Activated naive CD4-positive, alpha-beta T cell treated with anti-CD3 and anti-CD28 coated beads for 36 hours (primary cell): ENCODE measurements around the gene PROK1. TPM values are rescaled to one million over a fixed set of nuclear protein-coding genes. Genes with fewer than 3 reads are reported as not detected.

ENCODE experiments used
- CTCF ChIA-PET: fragments of 350-600 bp; sonication (Branson Sonifier 250); formaldehyde crosslinking; loops from one replicate; lab custom pipeline; 2021; ENCODE audit warnings: antibody characterized with exemption; lab: Charles Lee
- DNase-seq: peaks from one replicate; pipeline ENCODE4 v3.0.0-alpha.2; 2020
- H3K27ac Mint-ChIP-seq: one replicate; pipeline ENCODE4 v1.8.0; 2021; ENCODE audit warnings: mild to moderate bottlenecking, mixed read lengths
- H3K27me3 Mint-ChIP-seq: one replicate; pipeline ENCODE4 v1.8.0; 2021; ENCODE audit warnings: low read depth, mixed read lengths
- H3K36me3 Mint-ChIP-seq: one replicate; pipeline ENCODE4 v1.8.0; 2021; ENCODE audit warnings: low read depth, mixed read lengths
- H3K4me1 Mint-ChIP-seq: one replicate; pipeline ENCODE4 v1.8.0; 2021; ENCODE audit warnings: low read depth, mixed read lengths
- H3K4me3 Mint-ChIP-seq: one replicate; pipeline ENCODE4 v1.8.0; 2021; ENCODE audit warnings: mild to moderate bottlenecking, moderate library complexity, mixed read lengths
- H3K9me3 Mint-ChIP-seq: one replicate; pipeline ENCODE4 v1.8.0; 2021; ENCODE audit warnings: mixed read lengths
- intact Hi-C: fragments of 100-400 bp; cut with micrococcal nuclease; formaldehyde crosslinking; loops from one replicate; pipeline ENCODE4 v1.15.1; 2023
- total RNA-seq, 2 experiments: library from RNA; stranded (reverse); gene quantifications; one replicate each; pipeline ENCODE4 v1.2.3, GENCODE V29; 2021

PROK1 gene
- total RNA-seq, 2 experiments from 2014 or later: not detected

DNA sequence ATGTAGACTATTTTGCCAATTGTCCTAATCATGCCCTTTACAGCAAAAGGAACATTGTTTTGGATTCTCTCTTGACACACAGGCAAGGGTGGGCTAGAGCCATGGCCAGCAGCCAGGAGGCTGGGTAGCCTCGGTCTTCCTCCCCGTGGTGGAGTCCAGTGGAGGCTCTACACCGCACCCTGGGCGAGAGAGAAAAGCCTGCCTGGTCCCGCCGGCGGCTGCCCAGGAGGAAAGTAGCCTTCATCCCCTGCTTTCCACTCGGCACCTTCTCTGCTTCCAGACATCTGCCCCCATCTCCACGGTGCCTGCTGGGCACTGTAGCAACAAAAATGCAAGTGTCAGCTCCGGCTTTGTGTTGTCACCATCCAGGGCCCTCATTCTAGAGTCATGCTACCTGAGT, 21.6 kb downstream of the PROK1 start:
- Mint-ChIP-seq H3K27ac (no peak overlapping the region), H3K4me1 (peaks cover 8% of the 10 kb centered on the region), H3K36me3 (no peaks in the 10 kb centered on the region), H3K27me3 (no peaks in the 10 kb centered on the region), H3K4me3 (no peak overlapping the region), H3K9me3 (no peaks in the 10 kb centered on the region)
- intact Hi-C loops: no loop called here
- CTCF ChIA-PET: interaction anchor here (2.5 to 3.1 kb wide), 2 partner anchors 13 to 23 kb away, joined by 7 to 16 read pairs; no protein-coding TSS in a partner anchor
- no peak for DNase-seq

DNA sequence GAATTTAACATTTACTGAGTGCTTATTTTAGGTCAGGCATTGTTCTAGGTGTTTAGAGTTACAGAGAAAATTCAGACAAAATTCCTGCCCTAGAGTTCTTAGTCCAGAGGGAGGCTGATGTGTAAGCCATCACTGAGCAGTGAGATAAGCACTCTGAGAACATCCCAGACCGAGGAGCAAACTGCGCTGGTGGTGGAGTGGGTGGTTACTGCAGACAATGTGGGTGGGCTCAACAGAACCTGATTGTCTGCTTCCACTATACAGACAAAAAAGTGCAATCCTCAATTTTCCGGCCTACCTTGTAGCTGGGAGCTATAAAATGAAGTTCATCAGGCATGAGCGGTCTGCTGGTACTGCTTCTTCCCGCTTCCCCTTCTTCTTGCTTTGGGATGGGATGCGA, 23.5 kb downstream of the PROK1 start:
- peaks cover 10% of the 10 kb centered on the region for H3K4me1 Mint-ChIP-seq
- DNase-seq: no peak
- H3K27me3 Mint-ChIP-seq: no peaks in the 10 kb centered on the region
- no peak overlapping the region for H3K27ac Mint-ChIP-seq
- H3K9me3 Mint-ChIP-seq: no peaks in the 10 kb centered on the region
- intact Hi-C loops: no loop called here
- H3K36me3 Mint-ChIP-seq: no peaks in the 10 kb centered on the region
- H3K4me3 Mint-ChIP-seq: no peak overlapping the region
- CTCF ChIA-PET: interaction anchor here (1.0 to 3.1 kb wide), 3 partner anchors 14 to 271 kb away, joined by 4 to 16 read pairs (median 7); no protein-coding TSS in a partner anchor

DNA sequence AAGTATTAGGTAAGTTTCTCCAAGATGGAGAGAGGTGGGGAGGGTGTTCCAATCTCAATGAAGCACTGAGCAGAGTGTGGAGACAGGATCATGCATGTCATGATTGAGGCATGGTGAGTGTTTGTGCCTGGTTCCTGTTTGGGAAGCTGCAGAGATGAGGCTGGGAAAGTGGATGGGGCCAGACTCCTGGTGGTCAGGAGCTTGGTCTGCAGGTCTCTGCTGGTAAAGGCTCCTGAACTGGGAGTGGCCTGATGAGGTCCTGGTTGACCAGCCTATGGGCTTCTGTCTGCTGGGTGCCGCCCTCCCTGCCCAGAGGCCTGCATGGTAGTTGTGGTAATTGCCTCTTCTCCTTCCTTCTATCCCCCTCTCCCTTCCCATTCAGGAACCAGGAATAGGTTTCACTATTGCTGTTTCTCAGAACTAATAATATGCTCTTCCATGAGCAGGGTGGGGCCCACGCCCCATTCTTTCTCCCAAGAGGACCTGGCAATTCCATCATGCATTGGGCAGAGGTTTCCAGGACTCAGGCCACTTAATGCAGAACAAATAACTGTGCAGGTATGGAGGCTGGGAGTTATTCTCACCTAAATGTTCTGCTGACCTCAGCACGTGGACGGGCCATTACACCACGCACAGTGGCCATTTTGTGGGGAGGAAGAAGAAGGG, 24.5 kb downstream of the PROK1 start:
- H3K4me3 Mint-ChIP-seq: no peak overlapping the region
- intact Hi-C loops: no loop called here
- CTCF ChIA-PET: interaction anchor here (3.1 to 6.2 kb wide), 2 partner anchors 15 to 20 kb away, joined by 16 to 38 read pairs; no protein-coding TSS in a partner anchor

DNA sequence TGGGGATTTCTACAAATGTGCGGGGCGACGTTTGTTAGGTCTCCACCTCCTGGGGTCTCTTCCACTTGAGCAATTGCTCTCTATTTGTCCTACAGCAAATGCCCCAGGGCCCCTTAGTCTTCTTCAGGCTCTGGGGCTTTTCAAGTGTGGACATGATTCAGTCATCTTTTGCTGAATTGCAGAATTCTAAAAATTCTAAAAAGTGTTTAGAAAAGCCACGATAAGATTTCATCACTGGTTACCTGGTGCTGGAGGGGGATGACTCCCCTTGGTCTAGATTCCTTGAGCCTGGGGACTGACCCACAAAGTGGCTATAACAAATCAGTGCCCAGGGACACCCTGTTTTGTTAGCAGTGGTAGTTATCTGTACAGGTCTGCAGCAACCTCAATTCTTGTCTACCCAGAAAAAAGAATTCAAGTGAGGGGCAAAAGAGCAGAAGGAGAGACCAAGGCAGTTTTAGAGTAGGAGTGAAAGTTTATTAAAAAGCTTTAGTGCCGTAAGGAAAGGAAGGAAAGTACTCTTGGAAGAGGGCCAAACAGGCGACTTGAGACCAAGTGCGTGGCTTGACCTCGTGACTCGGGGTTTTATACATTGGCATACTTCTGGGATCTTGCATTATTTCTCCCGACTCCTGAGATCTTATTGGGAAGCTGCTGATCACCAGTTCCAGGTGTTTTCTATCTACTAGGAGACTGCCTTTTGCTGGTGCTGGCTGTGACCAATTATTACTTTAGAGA, 25.2 kb downstream of the PROK1 start:
- Mint-ChIP-seq H3K27me3 (no peaks in the 10 kb centered on the region), H3K27ac (no peak overlapping the region), H3K4me1 (peaks cover 10% of the 10 kb centered on the region), H3K36me3 (no peaks in the 10 kb centered on the region), H3K9me3 (no peaks in the 10 kb centered on the region), H3K4me3 (no peak overlapping the region)
- CTCF ChIA-PET: interaction anchor here (1.1 to 6.2 kb wide), 3 partner anchors 16 to 371 kb away, joined by 3 to 38 read pairs (median 6); no protein-coding TSS in a partner anchor
- intact Hi-C loops: no loop called here
- DNase-seq: no peak

More for the DNA sequence above, 24.5 kb downstream of the PROK1 start:
- H3K27me3 Mint-ChIP-seq: no peaks in the 10 kb centered on the region
- DNase-seq: no peak
- H3K27ac Mint-ChIP-seq: no peak overlapping the region
- H3K9me3 Mint-ChIP-seq: no peaks in the 10 kb centered on the region
- H3K36me3 Mint-ChIP-seq: no peaks in the 10 kb centered on the region
- peaks cover 10% of the 10 kb centered on the region for H3K4me1 Mint-ChIP-seq

DNA sequence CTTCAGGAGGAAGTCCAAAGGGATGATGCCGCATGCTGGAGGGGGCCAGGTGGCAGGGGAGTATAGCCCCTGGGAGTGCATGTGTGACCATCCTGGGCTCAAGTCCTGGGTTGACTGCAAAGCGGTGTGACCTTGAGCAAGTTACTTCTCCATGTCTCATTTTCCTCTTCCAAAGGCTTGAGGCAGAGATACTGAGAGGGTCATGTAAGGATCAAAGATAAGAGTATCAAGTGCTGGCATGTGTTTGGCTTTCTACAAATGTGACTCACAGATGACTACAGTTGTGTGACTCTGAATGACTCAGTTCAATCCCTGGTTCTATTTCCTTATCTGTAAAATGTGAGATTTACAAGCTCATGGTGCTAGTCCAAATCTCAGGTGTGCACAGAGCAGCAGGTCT, 26.1 kb downstream of the PROK1 start:
- H3K27me3 Mint-ChIP-seq: peaks cover 3% of the 10 kb centered on the region
- intact Hi-C loops: no loop called here
- H3K27ac Mint-ChIP-seq: no peak overlapping the region

DNA sequence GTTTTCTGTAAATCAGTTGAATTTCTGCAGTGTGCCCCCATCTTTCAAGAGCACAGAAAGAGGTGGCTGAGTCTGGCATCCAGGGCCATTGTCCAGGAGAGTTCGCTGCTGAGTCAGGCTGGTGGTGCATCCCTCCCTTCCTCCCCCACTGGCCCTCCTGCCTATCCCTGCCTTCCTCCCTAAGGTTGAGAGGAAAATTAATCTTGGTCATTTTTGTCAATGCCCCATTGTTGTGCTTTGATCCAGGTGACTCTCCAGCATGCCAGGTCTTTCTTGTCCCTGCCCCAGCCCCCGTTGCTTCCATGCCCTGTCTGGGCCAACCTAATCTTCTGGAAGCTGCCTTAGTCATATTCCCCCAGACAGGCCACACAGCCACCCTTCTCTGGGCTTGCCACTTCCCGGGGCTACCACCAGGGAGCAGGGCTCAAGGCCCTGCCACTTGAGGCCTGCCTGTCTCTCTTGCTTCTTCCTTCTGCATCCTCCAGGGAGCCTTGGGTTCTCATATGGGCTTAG, 26.6 kb downstream of the PROK1 start:
- H3K36me3 Mint-ChIP-seq: no peaks in the 10 kb centered on the region
- H3K4me1 Mint-ChIP-seq: peaks cover 10% of the 10 kb centered on the region
- no peak overlapping the region for H3K4me3 Mint-ChIP-seq
- DNase-seq: no peak
- CTCF ChIA-PET: interaction anchor here (1.3 to 6.2 kb wide), 4 partner anchors 17 to 304 kb away, joined by 3 to 38 read pairs (median 8); no protein-coding TSS in a partner anchor
- no peaks in the 10 kb centered on the region for H3K9me3 Mint-ChIP-seq
- H3K27ac Mint-ChIP-seq: no peak overlapping the region
- intact Hi-C loops: no loop called here
- peaks cover 3% of the 10 kb centered on the region for H3K27me3 Mint-ChIP-seq

More for the DNA sequence above, 26.1 kb downstream of the PROK1 start:
- DNase-seq: no peak
- no peaks in the 10 kb centered on the region for H3K36me3 Mint-ChIP-seq
- CTCF ChIA-PET: interaction anchor here (1.1 to 6.2 kb wide), 4 partner anchors 17 to 372 kb away, joined by 3 to 38 read pairs (median 8); no protein-coding TSS in a partner anchor
- no peak overlapping the region for H3K4me3 Mint-ChIP-seq
- no peaks in the 10 kb centered on the region for H3K9me3 Mint-ChIP-seq
- peaks cover 10% of the 10 kb centered on the region for H3K4me1 Mint-ChIP-seq

DNA sequence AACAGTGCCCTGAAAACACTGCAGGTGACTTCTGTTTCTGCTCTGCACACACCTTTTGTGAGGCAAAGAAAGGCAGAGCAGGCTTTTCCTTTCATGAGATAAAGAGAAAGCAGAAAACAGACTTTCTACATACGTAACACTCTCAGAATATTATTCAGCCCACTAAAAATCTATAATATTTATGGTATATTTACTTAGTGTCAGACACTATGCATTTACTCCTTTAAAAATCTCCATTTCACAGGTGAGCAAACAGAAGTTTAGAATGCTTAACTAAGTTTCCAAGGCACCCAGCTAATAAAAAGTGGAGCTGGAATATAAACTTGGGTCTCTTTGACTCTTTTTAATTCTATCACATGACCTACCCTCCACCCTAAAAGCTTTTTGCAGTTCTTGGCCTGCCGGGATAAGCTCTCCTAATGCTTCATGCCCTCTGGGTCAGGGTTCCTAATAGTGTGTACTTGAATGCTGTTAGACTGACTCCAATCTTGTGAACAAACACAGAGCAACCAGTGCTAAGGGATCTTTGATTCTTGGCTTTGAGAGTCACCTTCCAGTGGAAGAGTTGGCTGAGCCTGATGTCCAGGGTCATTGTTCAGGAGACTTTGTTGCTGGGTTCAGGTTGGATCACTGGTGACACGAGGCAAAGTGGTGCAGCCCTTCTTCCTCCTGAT, 27.2 kb downstream of the PROK1 start:
- no peak overlapping the region for H3K27ac Mint-ChIP-seq

DNA sequence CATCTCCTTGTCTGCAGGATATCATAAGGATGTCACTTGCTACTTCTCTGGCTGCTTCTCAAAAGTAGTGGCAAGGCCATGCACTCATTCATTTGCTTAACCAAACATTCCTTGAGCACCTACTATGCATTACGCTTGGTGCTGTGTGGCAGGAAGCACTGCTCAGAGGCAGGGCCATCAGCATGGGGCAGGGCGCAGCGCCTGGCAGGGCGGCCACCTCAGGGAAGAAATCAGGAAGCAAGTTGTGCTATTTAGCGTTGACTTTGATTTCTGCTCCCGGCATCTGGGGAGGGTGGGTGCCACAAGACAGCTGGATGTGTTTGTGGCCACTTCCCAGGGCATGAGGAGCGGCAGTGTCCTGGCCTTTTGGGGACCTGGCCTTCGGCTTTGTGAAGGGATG, 27.9 kb downstream of the PROK1 start:
- Mint-ChIP-seq H3K9me3 (no peaks in the 10 kb centered on the region), H3K36me3 (no peaks in the 10 kb centered on the region), H3K4me1 (peaks cover 10% of the 10 kb centered on the region), H3K27me3 (peaks cover 3% of the 10 kb centered on the region), H3K4me3 (no peak overlapping the region), H3K27ac (no peak overlapping the region)
- no peak for DNase-seq
- CTCF ChIA-PET: interaction anchor here (1.5 to 6.2 kb wide), 3 partner anchors 17 to 302 kb away, joined by 3 to 38 read pairs (median 9); no protein-coding TSS in a partner anchor
- intact Hi-C loops: no loop called here

More for the DNA sequence above, 27.2 kb downstream of the PROK1 start:
- no peak for DNase-seq
- CTCF ChIA-PET: interaction anchor here (1.5 to 6.2 kb wide), 3 partner anchors 18 to 303 kb away, joined by 3 to 38 read pairs (median 9); no protein-coding TSS in a partner anchor
- Mint-ChIP-seq H3K27me3 (peaks cover 3% of the 10 kb centered on the region), H3K4me1 (peaks cover 10% of the 10 kb centered on the region), H3K9me3 (no peaks in the 10 kb centered on the region), H3K4me3 (no peak overlapping the region), H3K36me3 (no peaks in the 10 kb centered on the region)
- intact Hi-C loops: no loop called here

DNA sequence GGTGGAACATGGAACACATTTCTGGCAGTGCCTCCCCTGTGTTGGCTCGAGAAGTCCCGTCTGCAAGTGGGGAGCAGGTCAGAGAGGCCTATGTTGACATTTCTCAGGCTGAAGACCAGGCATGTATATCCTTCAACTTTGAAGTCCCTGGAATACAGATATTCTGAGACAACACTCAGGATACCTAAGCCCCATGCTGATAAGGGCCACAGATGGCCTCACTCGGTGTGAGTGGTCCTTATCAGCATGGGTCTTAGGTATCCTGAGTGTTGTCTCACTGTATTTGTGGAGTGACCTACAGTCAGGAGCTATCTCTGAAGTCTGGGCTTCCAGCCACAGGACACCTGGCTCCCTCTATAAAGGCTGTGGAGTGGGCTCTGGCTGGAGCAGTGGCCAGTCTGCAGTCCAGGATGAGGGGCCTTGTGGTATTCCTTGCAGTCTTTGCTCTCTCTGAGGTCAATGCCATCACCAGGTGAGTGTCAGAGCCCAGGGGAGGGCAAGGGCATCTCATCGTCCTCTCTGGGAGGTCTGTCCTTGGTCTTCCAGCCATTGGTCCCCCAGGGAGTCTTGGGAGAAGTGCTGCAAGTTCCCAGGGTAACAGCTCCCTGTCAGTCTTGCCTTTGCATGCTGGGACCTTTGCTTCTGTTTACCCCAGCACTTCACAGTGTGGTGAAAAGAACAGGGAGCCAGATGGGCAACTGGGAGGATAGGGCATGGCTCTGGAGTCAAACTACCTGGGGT, 29.6 kb downstream of the PROK1 start:
- no peak overlapping the region for H3K27ac Mint-ChIP-seq
- H3K36me3 Mint-ChIP-seq: no peaks in the 10 kb centered on the region
- intact Hi-C loops: no loop called here
- no peaks in the 10 kb centered on the region for H3K9me3 Mint-ChIP-seq
- H3K27me3 Mint-ChIP-seq: peaks cover 7% of the 10 kb centered on the region
- H3K4me3 Mint-ChIP-seq: no peak overlapping the region
- CTCF ChIA-PET: interaction anchor here (2.3 to 6.2 kb wide), 2 partner anchors 15 to 20 kb away, joined by 7 to 38 read pairs; no protein-coding TSS in a partner anchor
- DNase-seq: no peak
- peaks cover 10% of the 10 kb centered on the region for H3K4me1 Mint-ChIP-seq

DNA sequence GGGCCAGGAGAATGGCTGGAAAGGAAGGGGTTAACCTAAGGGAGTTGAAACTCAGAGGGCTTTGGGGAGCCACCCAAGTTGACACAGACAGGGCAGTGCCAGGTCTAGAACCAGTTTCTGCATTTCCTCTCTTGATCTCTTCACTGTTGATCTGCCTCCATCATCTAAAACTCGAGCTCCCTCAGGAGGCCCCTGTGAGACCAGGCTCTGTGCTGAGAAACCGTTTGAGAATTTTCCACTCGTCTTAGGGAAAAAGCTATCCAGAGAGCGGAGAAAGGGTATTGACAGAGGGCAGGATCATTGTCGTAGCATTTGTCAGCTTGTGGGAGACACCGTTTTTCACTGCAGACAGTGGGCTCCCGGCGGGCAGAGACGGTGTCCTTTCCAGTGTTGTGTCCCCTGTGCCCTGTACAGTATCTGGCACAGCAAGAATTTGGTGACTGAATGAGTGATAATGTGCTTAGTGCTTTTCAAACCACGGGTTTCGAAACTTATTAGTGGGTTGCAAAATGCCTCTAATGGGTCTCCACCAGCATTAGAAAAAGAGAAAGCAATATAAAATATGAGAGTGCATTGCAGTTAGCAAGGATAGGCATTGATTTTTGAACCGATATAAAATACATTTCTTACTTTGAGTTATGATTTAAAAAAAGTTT, 31.1 kb downstream of the PROK1 start:
- CTCF ChIA-PET: interaction anchor here (1.4 to 6.2 kb wide), 3 partner anchors 14 to 22 kb away, joined by 6 to 38 read pairs (median 7); no protein-coding TSS in a partner anchor
- intact Hi-C loops: no loop called here
- Mint-ChIP-seq H3K36me3 (no peaks in the 10 kb centered on the region), H3K4me1 (peaks cover 4% of the 10 kb centered on the region), H3K27me3 (peaks cover 7% of the 10 kb centered on the region), H3K4me3 (no peak overlapping the region), H3K9me3 (no peaks in the 10 kb centered on the region), H3K27ac (no peak overlapping the region)
- DNase-seq: no peak
